Astrocyte of the spinal cord (primary cell): ENCODE results near the gene TNS2.

ENCODE experiments used
- DNase-seq: peaks from one replicate; pipeline ENCODE4 v3.0.0; 2011; ENCODE audit warnings: low read depth, low spot score
- H3K4me3 ChIP-seq: 2 replicates; pipeline ENCODE4 v1.5.1; 2011; ENCODE audit warnings: low read depth, mild to moderate bottlenecking, low read length, moderate library complexity
- CTCF ChIP-seq: IDR thresholded peaks from 2 replicates; pipeline ENCODE4 v1.5.1; 2012; ENCODE audit warnings: low read depth, mild to moderate bottlenecking, low read length, inconsistent platforms
- in situ Hi-C: cut with HindIII; loops from 2 replicates; pipeline ENCODE4 v1.10.0; 2017; ENCODE audit warnings: low sequenced_read_pairs

Gene TNS2

DNA sequence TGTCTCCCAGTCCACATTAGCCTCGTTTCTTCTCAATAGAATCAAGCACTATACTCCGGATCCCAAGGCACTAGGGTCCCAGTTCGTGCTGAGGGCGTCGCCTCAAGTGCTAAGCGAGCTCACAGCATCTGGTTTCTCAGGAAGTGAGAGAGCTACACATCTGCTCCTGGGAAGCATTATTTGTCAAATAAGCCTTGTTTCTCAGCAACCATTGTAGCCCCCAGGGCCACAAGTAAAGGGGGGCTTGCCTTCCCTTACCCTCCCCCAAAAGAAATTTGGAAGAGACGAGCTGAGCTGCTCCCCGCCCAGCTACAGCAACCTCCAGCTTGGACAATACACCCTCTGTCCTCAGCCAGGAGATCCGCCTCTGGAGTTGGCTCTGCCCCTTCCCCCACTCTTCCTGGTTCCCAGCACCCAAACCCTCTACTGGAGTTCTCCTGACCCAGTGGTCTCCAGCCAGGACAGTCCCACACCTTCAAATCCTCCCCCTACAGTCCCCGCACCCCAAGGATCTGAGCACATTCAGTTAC is 5.7 kb upstream of the TNS2 start:
- in situ Hi-C loops, result no loop called here
- no peak for DNase-seq
- TF ChIP-seq CTCF, result no peak
- H3K4me3 ChIP-seq, result no peak overlapping the region

DNA sequence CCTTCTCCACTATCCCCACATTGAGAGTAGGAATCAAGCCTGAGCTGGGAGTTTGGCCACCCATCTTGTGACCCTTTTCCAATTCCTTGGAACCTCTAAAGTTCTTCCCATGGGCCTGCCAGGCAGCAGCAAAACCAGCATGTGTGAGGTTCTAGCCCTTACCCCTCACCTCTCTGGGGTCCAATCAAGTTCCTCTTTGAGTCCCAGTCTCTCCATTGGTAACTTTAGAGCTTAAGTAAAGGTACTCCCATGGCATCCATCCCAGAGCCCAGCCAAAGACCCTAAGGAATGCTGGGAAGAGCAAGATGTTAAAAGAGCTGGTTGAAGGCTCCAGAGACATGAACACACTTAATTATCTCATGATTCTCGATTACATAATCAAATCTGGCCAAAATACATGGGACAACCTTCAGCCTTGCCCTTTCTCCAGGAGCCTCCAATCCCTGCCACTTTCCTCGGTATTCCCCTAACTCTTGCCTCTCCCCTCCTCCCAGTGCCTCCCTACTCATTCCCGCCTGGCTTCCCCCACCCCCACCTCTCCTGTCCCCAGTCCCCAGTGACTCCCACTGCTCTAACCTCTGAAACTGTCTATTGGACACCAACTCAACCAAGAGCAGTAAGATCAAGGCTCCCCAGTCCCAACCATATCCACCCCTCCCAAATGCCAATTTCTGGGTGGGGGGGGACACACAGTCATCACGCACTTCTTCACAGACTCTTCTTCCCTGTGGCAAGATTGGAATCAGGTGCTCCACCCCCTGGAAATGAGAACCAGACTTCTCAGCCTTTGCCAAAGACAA is 4.8 kb upstream of the TNS2 start:
- no peak for TF ChIP-seq CTCF
- in situ Hi-C loops, result no loop called here
- no peak for DNase-seq
- no peak overlapping the region for H3K4me3 ChIP-seq

DNA sequence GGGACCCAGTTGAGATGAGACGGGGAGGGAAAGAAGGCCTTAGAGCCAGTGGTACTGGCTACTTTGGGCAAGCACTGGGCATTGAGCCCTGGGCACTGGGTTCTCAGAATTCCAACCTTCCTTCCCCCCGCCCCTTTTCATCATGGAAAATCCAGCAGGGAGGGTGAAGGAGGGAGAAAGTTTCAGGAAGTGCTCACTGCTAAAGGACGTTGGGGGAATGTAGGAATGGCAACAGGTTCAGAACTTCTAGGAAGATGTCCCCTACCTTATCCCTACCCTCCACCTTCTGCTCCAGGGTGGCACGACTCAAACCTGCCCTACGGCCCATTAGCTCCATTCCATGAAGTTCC is 4.2 kb upstream of the TNS2 start:
- DNase-seq, result no peak
- TF ChIP-seq CTCF, result no peak
- in situ Hi-C loops, result no loop called here
- H3K4me3 ChIP-seq, result peak overlapping the region; percentile 70

DNA sequence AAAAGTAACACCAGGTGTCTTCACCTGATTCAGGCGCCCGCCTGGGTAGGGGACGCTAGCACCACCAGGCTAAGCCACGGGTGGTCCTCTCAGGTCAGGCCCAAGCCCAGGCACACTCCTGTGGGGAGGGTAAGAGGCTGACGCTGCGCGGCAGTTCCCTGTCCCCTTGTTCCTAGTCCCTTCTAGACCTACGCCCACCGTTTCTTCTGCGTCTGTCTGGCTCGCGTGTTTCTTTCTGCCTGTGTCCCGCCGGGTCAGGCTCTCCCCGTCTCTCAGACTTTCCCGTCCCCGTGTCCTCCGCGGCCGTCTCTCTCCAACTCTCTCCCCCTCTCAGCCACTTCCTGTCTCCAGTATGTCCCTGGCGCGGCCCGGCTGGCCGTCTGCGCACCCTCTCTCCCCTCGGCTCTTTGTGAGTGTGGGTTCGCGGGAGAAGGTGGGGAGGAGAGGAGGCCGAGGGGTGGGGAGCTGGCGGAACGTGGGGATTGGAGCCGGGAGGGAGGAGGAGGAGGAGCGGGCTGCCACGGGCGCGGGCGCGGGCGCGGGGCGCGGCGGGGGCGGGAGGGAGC is 3.1 kb upstream of the TNS2 start:
- H3K4me3 ChIP-seq, result peak overlapping the region; percentile 70
- no peak for TF ChIP-seq CTCF
- in situ Hi-C loops, result no loop called here
- peak; percentile 86 for DNase-seq

DNA sequence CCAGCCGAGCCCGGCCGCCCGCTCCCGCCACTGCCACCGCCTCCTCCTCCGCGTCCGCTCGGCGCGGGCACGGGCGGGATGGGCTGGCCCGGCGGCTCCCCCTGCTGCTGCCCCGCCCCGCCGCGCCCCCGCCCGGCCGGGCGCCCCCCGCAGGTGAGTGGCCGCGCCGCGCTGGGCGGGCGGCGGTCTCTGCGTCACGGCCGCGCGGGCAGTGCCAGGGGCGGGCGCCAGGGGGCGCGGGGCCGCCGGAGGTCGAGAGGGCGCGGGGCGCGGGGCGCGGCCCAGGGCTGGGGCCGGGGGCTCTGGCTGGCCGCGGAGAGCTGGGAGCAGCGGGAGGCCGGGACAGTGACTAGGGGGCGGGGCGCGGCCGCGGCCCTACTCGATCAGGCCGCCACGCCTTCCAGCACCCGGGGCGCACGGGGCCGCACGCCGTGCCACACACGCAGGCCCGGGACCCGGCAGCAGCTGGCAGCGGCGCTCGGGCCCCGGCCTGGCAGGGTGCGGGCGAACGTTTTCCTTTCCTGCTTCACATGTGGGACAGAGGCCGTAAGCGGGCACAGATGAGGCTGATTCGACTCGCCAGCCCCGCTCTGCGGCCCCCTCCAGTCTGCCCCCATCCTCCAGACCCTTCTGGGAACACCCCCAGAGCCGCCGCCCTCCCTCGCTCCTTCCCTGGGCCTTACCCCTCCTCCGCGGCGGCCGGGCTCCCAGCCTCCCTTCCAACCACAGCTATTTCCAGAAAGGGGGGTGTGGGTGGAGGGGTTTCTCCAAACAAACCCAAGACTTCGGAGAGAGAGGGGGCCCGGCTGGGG is 2.4 kb upstream of the TNS2 start:
- peak overlapping the region; percentile 70 for H3K4me3 ChIP-seq
- DNase-seq, result peak; percentile 86
- in situ Hi-C loops, result no loop called here
- TF ChIP-seq CTCF, result no peak

- DNase-seq, result no peak
- in situ Hi-C loops, result no loop called here
- no peak for TF ChIP-seq CTCF
- peak overlapping the region; percentile 40 for H3K4me3 ChIP-seq
These were observed 1.7 kb upstream of the TNS2 start for GRCh38 chr12:53048033-53048779.
